ENCODE data around the gene SP140L. TPM values are rescaled to one million over a fixed set of nuclear protein-coding genes. Genes with fewer than 3 reads are reported as not detected.

The SP140L gene
- total RNA-seq, 2 donors from 2014 or later, result 0.82 to 2.9 TPM

DNA sequence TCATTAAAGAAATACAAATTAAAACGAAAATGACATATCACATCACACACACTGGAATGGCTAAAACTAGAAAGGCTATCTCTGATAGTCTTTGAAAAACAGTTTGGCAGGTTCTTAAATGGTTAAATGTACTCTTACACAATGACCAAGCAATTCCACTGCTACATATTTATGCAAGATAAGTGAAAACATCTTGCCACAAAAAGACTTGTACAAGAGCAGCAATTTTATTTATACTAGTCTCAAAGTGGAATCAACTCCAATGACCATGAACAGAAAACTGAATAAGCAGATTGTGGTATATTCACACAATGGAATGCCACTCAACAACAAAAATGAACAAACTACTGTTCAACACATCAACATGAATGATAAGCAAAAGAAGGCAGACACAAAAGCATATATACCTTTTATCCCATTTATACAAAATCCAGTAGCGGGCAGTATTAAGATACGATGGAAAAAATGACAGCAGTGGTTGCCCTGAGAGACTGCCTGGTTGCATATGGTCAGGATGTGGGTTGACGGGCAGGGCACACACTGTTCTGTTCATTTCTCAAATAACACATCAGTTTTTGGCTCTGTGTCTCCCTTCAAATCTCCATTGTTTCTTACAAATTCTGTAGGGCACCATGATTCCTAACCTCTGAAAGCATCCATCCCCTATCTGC, 114.4 kb downstream of the SP140L start:
- Histone ChIP-seq H3K36me3 (ENCODE audit: control insufficient read depth, insufficient read depth, low read length) (no peaks in the 10 kb centered on the region), H3K27ac (ENCODE audit: low read depth, low read length) (no peak overlapping the region), H3K4me1 (ENCODE audit: control insufficient read depth, insufficient read depth, low read length) (no peaks in the 10 kb centered on the region), H3K9me3 (ENCODE audit: control insufficient read depth, low read length) (peaks cover 5% of the 10 kb centered on the region), H3K9ac (ENCODE audit: extremely low read depth, low read length, poor library complexity, severe bottlenecking) (no peak overlapping the region), H3K27me3 (ENCODE audit: control insufficient read depth, insufficient read depth, low read length, poor library complexity, severe bottlenecking) (no peaks in the 10 kb centered on the region), H3K4me3 (ENCODE audit: low read length) (no peak overlapping the region)
- TF ChIP-seq, protein P1, sequence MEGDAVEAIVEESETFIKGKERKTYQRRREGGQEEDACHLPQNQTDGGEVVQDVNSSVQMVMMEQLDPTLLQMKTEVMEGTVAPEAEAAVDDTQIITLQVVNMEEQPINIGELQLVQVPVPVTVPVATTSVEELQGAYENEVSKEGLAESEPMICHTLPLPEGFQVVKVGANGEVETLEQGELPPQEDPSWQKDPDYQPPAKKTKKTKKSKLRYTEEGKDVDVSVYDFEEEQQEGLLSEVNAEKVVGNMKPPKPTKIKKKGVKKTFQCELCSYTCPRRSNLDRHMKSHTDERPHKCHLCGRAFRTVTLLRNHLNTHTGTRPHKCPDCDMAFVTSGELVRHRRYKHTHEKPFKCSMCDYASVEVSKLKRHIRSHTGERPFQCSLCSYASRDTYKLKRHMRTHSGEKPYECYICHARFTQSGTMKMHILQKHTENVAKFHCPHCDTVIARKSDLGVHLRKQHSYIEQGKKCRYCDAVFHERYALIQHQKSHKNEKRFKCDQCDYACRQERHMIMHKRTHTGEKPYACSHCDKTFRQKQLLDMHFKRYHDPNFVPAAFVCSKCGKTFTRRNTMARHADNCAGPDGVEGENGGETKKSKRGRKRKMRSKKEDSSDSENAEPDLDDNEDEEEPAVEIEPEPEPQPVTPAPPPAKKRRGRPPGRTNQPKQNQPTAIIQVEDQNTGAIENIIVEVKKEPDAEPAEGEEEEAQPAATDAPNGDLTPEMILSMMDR (conservative IDR thresholded peaks at IDR 0.05), result no peak
- H3K4me3 Mint-ChIP-seq, result no peak overlapping the region
- H3K4me1 Mint-ChIP-seq, result peaks cover 5% of the 10 kb centered on the region
- H3K27ac Mint-ChIP-seq, result no peak overlapping the region
- H3K9me3 Mint-ChIP-seq, result peaks cover under 1% of the 10 kb centered on the region
- 89 to 100% methylated on average over 2 to 4 of the region's 4 CpGs for WGBS, 2 experiments (ENCODE audit: insufficient coverage in 1 of 2, insufficient read length in 1 of 2)
- no peak for DNase-seq
- H3K36me3 Mint-ChIP-seq (ENCODE audit: low read depth), result no peaks in the 10 kb centered on the region
- no peaks in the 10 kb centered on the region for H3K27me3 Mint-ChIP-seq (ENCODE audit: insufficient read depth)

DNA sequence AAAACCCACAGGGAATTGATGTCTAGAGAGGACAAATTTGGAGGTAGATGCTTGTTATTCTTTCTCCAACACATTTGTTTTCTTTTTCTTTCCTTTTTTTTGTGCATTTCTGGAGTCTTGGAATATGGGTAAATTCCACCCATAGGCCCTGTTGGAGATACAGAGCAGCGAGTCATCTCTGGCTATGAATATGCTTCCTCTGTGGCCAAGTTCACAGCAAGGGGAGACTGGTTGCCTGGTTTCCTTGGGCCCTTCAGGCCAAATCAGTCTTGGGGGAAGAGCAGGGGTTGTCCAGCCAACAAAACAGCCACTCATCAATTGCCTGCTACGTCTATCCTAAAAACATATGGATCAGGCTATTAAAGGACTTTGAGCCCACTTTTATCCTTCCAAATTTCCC, 116.5 kb downstream of the SP140L start:
- peaks cover 5% of the 10 kb centered on the region for H3K4me1 Mint-ChIP-seq
- H3K36me3 ChIP-seq (ENCODE audit: control insufficient read depth, insufficient read depth, low read length), result no peaks in the 10 kb centered on the region
- no peaks in the 10 kb centered on the region for H3K4me1 ChIP-seq (ENCODE audit: control insufficient read depth, insufficient read depth, low read length)
- DNase-seq, result no peak
- no peak overlapping the region for H3K4me3 Mint-ChIP-seq
- TF ChIP-seq, protein P1 (conservative IDR thresholded peaks at IDR 0.05), result no peak
- no peaks in the 10 kb centered on the region for H3K9me3 ChIP-seq (ENCODE audit: control insufficient read depth, low read length)
- H3K9me3 Mint-ChIP-seq, result no peaks in the 10 kb centered on the region
- H3K4me3 ChIP-seq (ENCODE audit: low read length), result no peak overlapping the region
- H3K27me3 ChIP-seq (ENCODE audit: control insufficient read depth, insufficient read depth, low read length, poor library complexity, severe bottlenecking), result no peaks in the 10 kb centered on the region
- H3K9ac ChIP-seq (ENCODE audit: extremely low read depth, low read length, poor library complexity, severe bottlenecking), result no peak overlapping the region
- no peaks in the 10 kb centered on the region for H3K36me3 Mint-ChIP-seq (ENCODE audit: low read depth)
- 88 to 100% methylated on average over 1 to 2 of the region's 2 CpGs for WGBS, 2 experiments (ENCODE audit: insufficient coverage in 1 of 2, insufficient read length in 1 of 2)
- H3K27me3 Mint-ChIP-seq (ENCODE audit: insufficient read depth), result no peaks in the 10 kb centered on the region
- H3K27ac ChIP-seq (ENCODE audit: low read depth, low read length), result no peak overlapping the region
- H3K27ac Mint-ChIP-seq, result no peak overlapping the region

DNA sequence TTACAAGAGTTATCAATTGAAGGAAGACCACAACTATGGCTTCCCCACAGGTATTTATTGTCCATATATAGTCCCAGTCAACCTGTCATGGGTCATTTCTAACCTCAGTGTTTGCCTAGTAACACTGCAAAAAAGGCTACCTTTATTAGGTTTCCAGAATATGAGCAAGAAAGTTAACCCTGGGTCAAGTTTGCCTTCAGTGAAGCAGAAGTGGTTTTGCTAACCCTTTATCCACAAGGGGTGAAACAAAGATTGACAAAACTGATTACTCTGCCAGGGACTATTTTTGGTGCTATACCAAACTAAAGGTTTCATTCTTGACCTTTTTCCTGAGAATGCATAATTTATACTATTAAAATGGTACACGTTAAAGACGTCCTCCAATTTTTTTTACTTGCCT, 117.8 kb downstream of the SP140L start:
- no peaks in the 10 kb centered on the region for H3K4me1 ChIP-seq (ENCODE audit: control insufficient read depth, insufficient read depth, low read length)
- Mint-ChIP-seq H3K9me3 (no peaks in the 10 kb centered on the region), H3K27ac (no peak overlapping the region), H3K4me3 (no peak overlapping the region), H3K27me3 (ENCODE audit: insufficient read depth) (no peaks in the 10 kb centered on the region), H3K4me1 (peaks cover 5% of the 10 kb centered on the region), H3K36me3 (ENCODE audit: low read depth) (no peaks in the 10 kb centered on the region)
- DNase-seq, result no peak
- H3K27me3 ChIP-seq (ENCODE audit: control insufficient read depth, insufficient read depth, low read length, poor library complexity, severe bottlenecking), result no peaks in the 10 kb centered on the region
- H3K27ac ChIP-seq (ENCODE audit: low read depth, low read length), result no peak overlapping the region
- 94% methylated on average over 2 of the region's 2 CpGs; no CpG with 5 or more reads in 1 of the 2 experiments for WGBS, 2 experiments (ENCODE audit: insufficient coverage in 1 of 2, insufficient read length in 1 of 2)
- no peaks in the 10 kb centered on the region for H3K36me3 ChIP-seq (ENCODE audit: control insufficient read depth, insufficient read depth, low read length)
- H3K4me3 ChIP-seq (ENCODE audit: low read length), result no peak overlapping the region
- H3K9ac ChIP-seq (ENCODE audit: extremely low read depth, low read length, poor library complexity, severe bottlenecking), result no peak overlapping the region
- TF ChIP-seq, protein P1 (conservative IDR thresholded peaks at IDR 0.05), result no peak
- H3K9me3 ChIP-seq (ENCODE audit: control insufficient read depth, low read length), result no peaks in the 10 kb centered on the region
